Stimulated activated CD4-positive, alpha-beta T cell treated with anti-CD3 and anti-CD28 coated beads, Interleukin-12 subunit alpha, Interleukin-12 subunit beta, amount 100 ng/mL, for 24 hours (primary cell): ENCODE data around the gene LAMA3.

ENCODE experiments used
- DNase-seq, 2 experiments: peaks; one replicate each; pipeline ENCODE4 v3.0.0-alpha.2; 2020; ENCODE audit warnings: low read depth in 2 of 2

Gene LAMA3

GRCh38 chr18:23968638-23969604 lies 279.7 kb downstream of the LAMA3 start:
- no peak for DNase-seq

- DNase-seq: no peak
Measured at GRCh38 chr18:23969664-23970063, 280.4 kb downstream of the LAMA3 start.

- DNase-seq: no peak
Measured at GRCh38 chr18:23970161-23971096, 281.2 kb downstream of the LAMA3 start.

GRCh38 chr18:23971097-23971440 lies 281.8 kb downstream of the LAMA3 start:
- DNase-seq: no peak

GRCh38 chr18:23971666-23972230 lies 282.5 kb downstream of the LAMA3 start:
- DNase-seq: no peak

GRCh38 chr18:23972453-23972852 lies 283.2 kb downstream of the LAMA3 start:
- DNase-seq: no peak

GRCh38 chr18:23977103-23977502 lies 287.9 kb downstream of the LAMA3 start:
- no peak for DNase-seq

GRCh38 chr18:23977719-23978483 lies 288.6 kb downstream of the LAMA3 start:
- no peak for DNase-seq

GRCh38 chr18:23981369-23981980 lies 292.2 kb downstream of the LAMA3 start:
- no peak for DNase-seq

- no peak for DNase-seq
Measured at GRCh38 chr18:23982155-23983079, 293.2 kb downstream of the LAMA3 start.

GRCh38 chr18:23983112-23983511 lies 293.9 kb downstream of the LAMA3 start:
- no peak for DNase-seq

GRCh38 chr18:23986600-23987359 lies 297.5 kb downstream of the LAMA3 start:
- no peak for DNase-seq

GRCh38 chr18:23990474-23991410 lies 301.5 kb downstream of the LAMA3 start:
- no peak for DNase-seq

- DNase-seq: no peak
Measured at GRCh38 chr18:23992089-23992940, 303.1 kb downstream of the LAMA3 start.

GRCh38 chr18:23992941-23993280 lies 303.7 kb downstream of the LAMA3 start:
- no peak for DNase-seq

- no peak for DNase-seq
Measured at GRCh38 chr18:23994361-23994902, 305.2 kb downstream of the LAMA3 start.

GRCh38 chr18:23995180-23995579 lies 305.9 kb downstream of the LAMA3 start:
- DNase-seq: no peak
